Stomach (tissue), 9 donors: ENCODE data around the gene RBFOX2. TPM values are rescaled to one million over a fixed set of nuclear protein-coding genes. Genes with fewer than 3 reads are reported as not detected.

Experiments
- DNase-seq, 2 donors: peaks; one replicate each; pipeline versions ENCODE4 v3.0.0 to v3.0.0-alpha.2; 2013 to 2019
- H3K27ac ChIP-seq, 5 donors: fragments of 200-600 bp in 4 of 5; sonication (generic) in 4 of 5; one replicate each; pipeline ENCODE4 v1.5.1; 2013 to 2019; ENCODE audit warnings: mild to moderate bottlenecking in 1 of 5, moderate library complexity in 1 of 5
- H3K27me3 ChIP-seq, 3 donors: fragments of 200-600 bp; sonication (generic); one replicate each; pipeline ENCODE4 v1.5.1; 2017 to 2019; ENCODE audit warnings: mixed run types in 1 of 3
- H3K36me3 ChIP-seq, 4 donors: fragments of 200-600 bp; sonication (generic); 1 replicate in 3 of 4; 2 replicates in 1 of 4; pipeline ENCODE4 v1.5.1; 2016 to 2019
- H3K4me1 ChIP-seq, 4 donors: fragments of 200-600 bp; sonication (generic); one replicate each; pipeline ENCODE4 v1.5.1; 2016 to 2019
- H3K4me3 ChIP-seq, 4 donors: fragments of 200-600 bp; sonication (generic) in 3 of 4; one replicate each; pipeline ENCODE4 v1.5.1; 2016 to 2019; ENCODE audit warnings: mild to moderate bottlenecking in 1 of 4
- H3K9me3 ChIP-seq, 4 donors: fragments of 200-600 bp; sonication (generic); one replicate each; pipeline ENCODE4 v1.5.1; 2016 to 2019
- CTCF ChIP-seq, 7 experiments: fragments of 450-650 bp in 4 of 7; fragments of 200-600 bp in 3 of 7; sonication (generic) in 3 of 7; IDR thresholded peaks; one replicate each; pipeline ENCODE4 v1.5.1; 2016 to 2019; ENCODE audit warnings: antibody characterized with exemption in 7 of 7, control low read depth in 2 of 7, mild to moderate bottlenecking in 1 of 7
- EP300 ChIP-seq: sonication (generic); formaldehyde crosslinking; IDR thresholded peaks from one replicate; pipeline ENCODE4 v1.6.1; 2017; ENCODE audit warnings: antibody characterized with exemption
- POLR2A ChIP-seq, 4 donors: fragments of 450-650 bp; IDR thresholded peaks; one replicate each; pipeline ENCODE4 v1.6.1; 2016; ENCODE audit warnings: antibody characterized with exemption in 4 of 4, control low read depth in 2 of 4, mild to moderate bottlenecking in 1 of 4, moderate library complexity in 1 of 4
- POLR2AphosphoS5 ChIP-seq, 3 donors: sonication (generic); formaldehyde crosslinking; IDR thresholded peaks; one replicate each; pipeline ENCODE4 v1.6.1; 2016; ENCODE audit warnings: antibody characterized with exemption in 3 of 3
- WGBS, 5 donors: extraction: QIAGEN DNeasy Blood & Tissue Kit in 3 of 5; methylation state at CpG; one replicate each; pipeline versions ENCODE4 v1.1.5 to v1.1.7; 2013 to 2018; 5-methylcytosine and 5-hydroxymethylcytosine counted together
- intact Hi-C: fragments of 100-400 bp; cut with DNase I; formaldehyde crosslinking; loops from one replicate; pipeline ENCODE4 v1.15.1; 2023; ENCODE audit warnings: low total_unique reads
- polyA plus RNA-seq, 3 donors: library from polyadenylated mRNA; stranded (reverse); fragments of 200-250 nt; gene quantifications; one replicate each; pipeline ENCODE4 v1.2.3, GENCODE V29; 2013
- total RNA-seq, 5 donors: library from RNA; depleted of rRNA; stranded (reverse); fragments of >200 nt; gene quantifications; one replicate each; pipeline versions ENCODE4 v1.1.0 to v1.2.3, GENCODE V29; 2014 to 2016
- donor health status: healthy with polysubstance abuse.
- donor health status: Bipolar disorder and iron deficiency.
- donor health status: healthy.

The RBFOX2 gene
- total and polyA plus RNA-seq, 8 donors, result 14.9 to 176 (median 46.7) TPM

DNA sequence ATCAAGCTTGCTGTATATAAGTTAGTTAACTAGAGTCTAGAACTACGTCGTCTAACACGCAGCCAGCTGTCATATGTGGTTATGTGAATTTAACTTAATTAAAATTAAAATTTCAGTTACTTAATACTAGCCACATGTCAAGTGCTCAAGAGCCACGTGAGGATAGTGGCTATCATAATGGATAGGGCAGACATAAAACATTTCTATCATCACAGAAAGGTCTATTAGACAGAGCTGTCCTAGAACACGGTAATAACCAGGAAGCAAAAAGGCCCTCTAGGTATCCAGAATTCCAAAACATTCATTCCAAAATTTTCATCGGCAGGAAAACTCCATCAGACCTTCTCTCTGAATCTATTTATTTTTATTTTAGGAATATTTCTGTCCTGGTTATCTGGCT is 123.9 kb downstream of the RBFOX2 start:
- WGBS, 5 donors, result 61 to 71% (median 62%) methylated on average over 6 of the region's 6 CpGs

GRCh38 chr22:35904336-35904692 is 124.3 kb downstream of the RBFOX2 start:
- no peak overlapping the region for H3K4me3 ChIP-seq
- no peak overlapping the region for H3K27ac ChIP-seq
- H3K36me3 ChIP-seq, result no peaks in the 10 kb centered on the region
- H3K27me3 ChIP-seq, result no peaks in the 10 kb centered on the region
- H3K9me3 ChIP-seq, result no peaks in the 10 kb centered on the region
- DNase-seq, result no peak
- 14 to 39% (median 34%) methylated on average over 2 of the region's 2 CpGs for WGBS, 5 donors
- TF ChIP-seq EP300 (no peak), POLR2A (IDR thresholded peaks at IDR 0.05) (no peak), POLR2AphosphoS5 (IDR thresholded peaks at IDR 0.05) (no peak), CTCF (IDR thresholded peaks at IDR 0.05) (no peak)
- intact Hi-C loops, result no loop called here
- H3K4me1 ChIP-seq, result peaks cover 9 to 40% (median 24%) of the 10 kb centered on the region in 4 donors

More for the DNA sequence above, 123.9 kb downstream of the RBFOX2 start:
- intact Hi-C loops, result no loop called here
- TF ChIP-seq EP300 (no peak), POLR2AphosphoS5 (IDR thresholded peaks at IDR 0.05) (no peak), POLR2A (IDR thresholded peaks at IDR 0.05) (no peak), CTCF (IDR thresholded peaks at IDR 0.05) (no peak)
- no peaks in the 10 kb centered on the region for H3K36me3 ChIP-seq
- H3K27ac ChIP-seq, result no peak overlapping the region
- DNase-seq, result no peak
- no peak overlapping the region for H3K4me3 ChIP-seq
- peaks cover 9 to 38% (median 22%) of the 10 kb centered on the region in 4 donors for H3K4me1 ChIP-seq
- no peaks in the 10 kb centered on the region for H3K27me3 ChIP-seq
- no peaks in the 10 kb centered on the region for H3K9me3 ChIP-seq

DNA sequence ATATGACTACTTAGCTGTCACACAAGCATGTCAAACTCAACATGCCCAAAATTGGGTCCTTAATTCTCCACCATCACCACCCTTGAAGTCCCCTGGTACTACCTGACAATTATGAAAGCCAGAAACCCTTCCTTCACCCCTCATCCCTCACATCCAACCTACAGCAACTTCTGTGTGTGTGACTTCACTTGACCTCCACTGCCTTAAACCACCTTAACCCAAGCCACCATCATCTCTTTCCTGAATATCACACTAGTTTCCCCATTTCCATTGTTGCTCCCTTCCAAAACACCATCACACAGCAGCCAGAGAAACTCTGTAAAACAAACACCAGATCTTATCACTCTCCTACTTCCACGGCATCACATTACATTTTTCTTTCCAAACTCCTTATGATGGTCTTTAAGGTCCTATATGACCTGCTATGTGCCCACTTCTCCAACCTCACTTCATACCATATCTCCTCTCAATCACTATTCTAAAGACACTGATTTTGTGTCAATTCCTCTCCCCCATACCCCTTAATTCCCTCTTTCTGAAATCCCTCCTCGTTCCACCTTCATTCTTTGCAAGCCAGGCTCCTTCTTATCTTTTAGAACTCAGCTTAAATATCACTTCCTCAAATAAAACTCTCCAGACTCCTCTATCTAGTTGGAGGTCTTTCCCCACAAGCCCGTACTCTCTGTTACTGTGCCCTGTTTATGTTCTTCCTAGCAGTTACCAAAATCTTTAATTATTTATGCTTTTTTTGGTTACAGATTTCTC is 124.9 kb downstream of the RBFOX2 start:
- 20 to 53% (median 27%) methylated on average over 3 of the region's 3 CpGs for WGBS, 5 donors
- intact Hi-C loops, result no loop called here
- TF ChIP-seq POLR2AphosphoS5 (IDR thresholded peaks at IDR 0.05) (no peak), POLR2A (IDR thresholded peaks at IDR 0.05) (no peak), EP300 (no peak), CTCF (IDR thresholded peaks at IDR 0.05) (no peak)

GRCh38 chr22:35900483-35901168 is 128.0 kb downstream of the RBFOX2 start:
- no peak overlapping the region for H3K4me3 ChIP-seq
- intact Hi-C loops, result no loop called here
- WGBS, 5 donors, result 65 to 74% (median 69%) methylated on average over 5 of the region's 5 CpGs
- no peak overlapping the region for H3K27ac ChIP-seq
- H3K36me3 ChIP-seq, result no peaks in the 10 kb centered on the region
- H3K4me1 ChIP-seq, result peaks cover 9 to 52% (median 28%) of the 10 kb centered on the region in 4 donors
- no peaks in the 10 kb centered on the region for H3K27me3 ChIP-seq
- TF ChIP-seq EP300 (no peak), CTCF (IDR thresholded peaks at IDR 0.05) (no peak), POLR2A (IDR thresholded peaks at IDR 0.05) (no peak), POLR2AphosphoS5 (IDR thresholded peaks at IDR 0.05) (no peak)
- DNase-seq, result no peak
- no peaks in the 10 kb centered on the region for H3K9me3 ChIP-seq

More for the DNA sequence above, 124.9 kb downstream of the RBFOX2 start:
- H3K27me3 ChIP-seq, result no peaks in the 10 kb centered on the region
- peaks cover 9 to 40% (median 24%) of the 10 kb centered on the region in 4 donors for H3K4me1 ChIP-seq
- H3K27ac ChIP-seq, result no peak overlapping the region
- DNase-seq, result no peak
- no peaks in the 10 kb centered on the region for H3K36me3 ChIP-seq
- H3K4me3 ChIP-seq, result no peak overlapping the region
- H3K9me3 ChIP-seq, result no peaks in the 10 kb centered on the region
